Muscle of back (tissue), 13 donors: ENCODE data around the gene OR2H1. TPM values are rescaled to one million over a fixed set of nuclear protein-coding genes. Genes with fewer than 3 reads are reported as not detected.
"Not testable (repeated sequence)": the region's sequence is repeated elsewhere in the genome, so short reads cannot be mapped to it uniquely, and the experiment has no call there.

Experiments
- DNase-seq, 3 donors: peaks; one replicate each; pipeline versions ENCODE4 v3.0.0 to v3.0.0-alpha.2; 2013
- long read RNA-seq, 9 donors: transcript quantifications; one replicate each; lab custom pipeline, GENCODE V29; 2026
- polyA plus RNA-seq, 10 donors: library from polyadenylated mRNA; unstranded; fragments of 120-200 nt; gene quantifications; one replicate each; pipeline ENCODE4 v1.2.1, GENCODE V29; 2013; ENCODE audit not compliant: insufficient read length in 10 of 10

OR2H1 gene
- polyA plus RNA-seq, result not detected
- long read RNA-seq, donor 1, result 0 reads
- long read RNA-seq, donor 2, result 0 reads
- long read RNA-seq, donor 3, result 0 reads
- long read RNA-seq, donor 4, result 0 reads
- long read RNA-seq, donor 5, result 0 reads
- long read RNA-seq, donor 6, result 0 reads
- long read RNA-seq, donor 7, result 0 reads
- long read RNA-seq, donor 8, result 0 reads
- long read RNA-seq, donor 9, result 0 reads

- no peak for DNase-seq
These were observed at the start of gene OR2H1, which contains the start of gene OR11A1 for GRCh38 chr6:29456971-29457370. TSS of gene OR2H1 (plus strand) at chr6:29457155. CDS start at chr6:29461770, 4,615 bp downstream. TSS of gene OR11A1 (minus strand) at chr6:29457071. CDS start at chr6:29427641, 29,430 bp downstream.

GRCh38 chr6:29414588-29414987 lies 42.4 kb upstream of the OR2H1 start, which contains the start of gene OR12D1:
TSS of gene OR12D1 (plus strand) at chr6:29414928.
- no peak for DNase-seq

- no peak for DNase-seq
These were observed 37.4 kb upstream of the OR2H1 start for GRCh38 chr6:29419516-29419915.

GRCh38 chr6:29424168-29424567 lies 32.8 kb upstream of the OR2H1 start:
- DNase-seq, result no peak

GRCh38 chr6:29424575-29424974 lies 32.4 kb upstream of the OR2H1 start:
- no peak for DNase-seq

GRCh38 chr6:29425075-29425474 lies 31.9 kb upstream of the OR2H1 start:
- no peak for DNase-seq

GRCh38 chr6:29426654-29427053 lies 30.3 kb upstream of the OR2H1 start:
- no peak for DNase-seq

- DNase-seq, result not testable (repeated sequence)
These were observed 20.2 kb upstream of the OR2H1 start for GRCh38 chr6:29436730-29437129.

- no peak for DNase-seq
These were observed 17.9 kb upstream of the OR2H1 start, which contains the start of gene OR10C1 for GRCh38 chr6:29439006-29439405. TSS of gene OR10C1 (plus strand) at chr6:29439306. CDS start at chr6:29440016, 710 bp downstream.

- DNase-seq, result no peak
These were observed 14.2 kb upstream of the OR2H1 start for GRCh38 chr6:29442719-29443118.

GRCh38 chr6:29444031-29444430 lies 12.9 kb upstream of the OR2H1 start:
- DNase-seq, result not testable (repeated sequence)

GRCh38 chr6:29447670-29448069 lies 9.3 kb upstream of the OR2H1 start:
- no peak for DNase-seq

GRCh38 chr6:29451471-29452193 lies 5.3 kb upstream of the OR2H1 start:
- DNase-seq, result no peak

- no peak for DNase-seq
These were observed 4.3 kb downstream of the OR2H1 start for GRCh38 chr6:29461021-29461814.

- no peak for DNase-seq
These were observed 5.1 kb downstream of the OR2H1 start for GRCh38 chr6:29462022-29462421.

- no peak for DNase-seq
These were observed 8.3 kb downstream of the OR2H1 start for GRCh38 chr6:29465279-29465678.

- DNase-seq, result peak; percentile 1 to 26 (median 21)
These were observed 8.8 kb downstream of the OR2H1 start for GRCh38 chr6:29465801-29466200.

- DNase-seq, result no peak
These were observed 9.3 kb downstream of the OR2H1 start for GRCh38 chr6:29466241-29466640.

GRCh38 chr6:29474996-29475395 lies 18.0 kb downstream of the OR2H1 start:
- DNase-seq, result no peak

- DNase-seq, result no peak
These were observed 21.0 kb downstream of the OR2H1 start for GRCh38 chr6:29477923-29478450.

GRCh38 chr6:29478740-29479139 lies 21.8 kb downstream of the OR2H1 start:
- no peak for DNase-seq

GRCh38 chr6:29479560-29479959 lies 22.6 kb downstream of the OR2H1 start:
- DNase-seq, result no peak
